Gastroesophageal sphincter (tissue), 3 donors: ENCODE data around the gene ELMO1.

Source experiments
- CTCF ChIP-seq, 4 experiments: fragments of 200-600 bp in 2 of 4; fragments of 450-650 bp in 2 of 4; sonication (generic) in 1 of 4; IDR thresholded peaks; one replicate each; pipeline ENCODE4 v1.5.1; 2017 to 2019; ENCODE audit warnings: antibody characterized with exemption in 4 of 4, mild to moderate bottlenecking in 2 of 4, moderate library complexity in 2 of 4
- EP300 ChIP-seq: sonication (generic); formaldehyde crosslinking; IDR thresholded peaks from one replicate; pipeline ENCODE4 v1.6.1; 2017; ENCODE audit warnings: antibody characterized with exemption, mild to moderate bottlenecking
- POLR2A ChIP-seq, 2 donors: fragments of 450-650 bp; IDR thresholded peaks; one replicate each; pipeline ENCODE4 v1.6.1; 2017; ENCODE audit warnings: antibody characterized with exemption in 2 of 2, mild to moderate bottlenecking in 2 of 2, moderate library complexity in 1 of 2
- POLR2AphosphoS5 ChIP-seq: sonication (generic); formaldehyde crosslinking; IDR thresholded peaks from one replicate; pipeline ENCODE4 v1.6.1; 2017; ENCODE audit warnings: antibody characterized with exemption

GRCh38 chr7:37112218-37112617 is 336.4 kb downstream of the ELMO1 start:
- no peak for TF ChIP-seq CTCF (IDR thresholded peaks at IDR 0.05)
- TF ChIP-seq POLR2A (IDR thresholded peaks at IDR 0.05): no peak
- no peak for TF ChIP-seq POLR2AphosphoS5
- TF ChIP-seq EP300: no peak
